ENCODE measurements around the gene SPRYD7. TPM values are rescaled to one million over a fixed set of nuclear protein-coding genes. Genes with fewer than 3 reads are reported as not detected.

Gene SPRYD7
- total and polyA plus RNA-seq, 2 of the 13 experiments (the other 11 are each of a cell fraction or from before 2014, with no cell fraction given) = 2.7 to 5.9 TPM

- TF ChIP-seq SMYD3 (CRISPR knock-in tag; IDR thresholded peaks at IDR 0.05) (peak; percentile 88), TBL1XR1 (IDR thresholded peaks at IDR 0.05; ENCODE audit: borderline replicate concordance, low read length, partially characterized antibody) (no peak), RCOR2 (CRISPR knock-in tag; IDR thresholded peaks at IDR 0.05) (peak; percentile 53), ZSCAN5A (CRISPR knock-in tag; IDR thresholded peaks at IDR 0.05; ENCODE audit: borderline replicate concordance) (peak; percentile 100; the same call in 1 of the 2 replicates), ZNF891 (CRISPR knock-in tag; IDR thresholded peaks at IDR 0.05) (peak; percentile 92), ZNF430 (CRISPR knock-in tag; IDR thresholded peaks at IDR 0.05) (0 out of 2 replicates have a peak, but pooled peaks have one; percentile 35), ZNF382 (CRISPR knock-in tag; IDR thresholded peaks at IDR 0.05; ENCODE audit: borderline replicate concordance) (no peak), RNF2 (conservative IDR thresholded peaks at IDR 0.05; ENCODE audit: low read depth) (0 out of 2 replicates have a peak, but pooled peaks have one; percentile 38), ZNF563 (CRISPR knock-in tag; IDR thresholded peaks at IDR 0.05) (peak; percentile 63), MZF1 (CRISPR knock-in tag; IDR thresholded peaks at IDR 0.05; ENCODE audit: borderline replicate concordance) (no peak), DNMT3B (CRISPR knock-in tag; conservative IDR thresholded peaks at IDR 0.05) (no peak), PITX1 (CRISPR knock-in tag; IDR thresholded peaks at IDR 0.05) (peak; percentile 69), ZNF598 (CRISPR knock-in tag; IDR thresholded peaks at IDR 0.05; ENCODE audit: borderline replicate concordance) (no peak), FOXJ3 (CRISPR knock-in tag; IDR thresholded peaks at IDR 0.05; ENCODE audit: borderline replicate concordance) (0 out of 2 replicates have a peak, but pooled peaks have one; percentile 33), ZNF337 (CRISPR knock-in tag; IDR thresholded peaks at IDR 0.05; ENCODE audit: borderline replicate concordance, low read depth) (no peak), ZNF550 (CRISPR knock-in tag; IDR thresholded peaks at IDR 0.05; ENCODE audit: borderline replicate concordance) (no peak), PLRG1 (conservative IDR thresholded peaks at IDR 0.05) (no peak), NR2F1 (CRISPR knock-in tag; IDR thresholded peaks at IDR 0.05) (no peak), NR0B2 (CRISPR knock-in tag; IDR thresholded peaks at IDR 0.05) (peak; percentile 84), GTF3A (CRISPR knock-in tag; conservative IDR thresholded peaks at IDR 0.05) (no peak), ZBTB43 (CRISPR knock-in tag; conservative IDR thresholded peaks at IDR 0.05) (no peak), ZSCAN25 (CRISPR knock-in tag; IDR thresholded peaks at IDR 0.05) (no peak; the same call in 1 of the 2 replicates), CBX2 (IDR thresholded peaks at IDR 0.05; ENCODE audit: low read depth, low read length) (no peak), CBX2 (CRISPR knock-in tag; IDR thresholded peaks at IDR 0.05; ENCODE audit: low read depth) (no peak), TOE1 (CRISPR knock-in tag; IDR thresholded peaks at IDR 0.05) (no peak), BRD4 (CRISPR knock-in tag; IDR thresholded peaks at IDR 0.05) (0 out of 2 replicates have a peak, but pooled peaks have one; percentile 64)
- TF ChIP-seq, protein P1, sequence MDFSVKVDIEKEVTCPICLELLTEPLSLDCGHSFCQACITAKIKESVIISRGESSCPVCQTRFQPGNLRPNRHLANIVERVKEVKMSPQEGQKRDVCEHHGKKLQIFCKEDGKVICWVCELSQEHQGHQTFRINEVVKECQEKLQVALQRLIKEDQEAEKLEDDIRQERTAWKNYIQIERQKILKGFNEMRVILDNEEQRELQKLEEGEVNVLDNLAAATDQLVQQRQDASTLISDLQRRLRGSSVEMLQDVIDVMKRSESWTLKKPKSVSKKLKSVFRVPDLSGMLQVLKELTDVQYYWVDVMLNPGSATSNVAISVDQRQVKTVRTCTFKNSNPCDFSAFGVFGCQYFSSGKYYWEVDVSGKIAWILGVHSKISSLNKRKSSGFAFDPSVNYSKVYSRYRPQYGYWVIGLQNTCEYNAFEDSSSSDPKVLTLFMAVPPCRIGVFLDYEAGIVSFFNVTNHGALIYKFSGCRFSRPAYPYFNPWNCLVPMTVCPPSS (IDR thresholded peaks at IDR 0.05) = no peak
Measured at GRCh38 chr13:49936075-49936967, at the start of gene SPRYD7 (continued).
